ENCODE results near the gene ARHGAP8.
"Not testable (repeated sequence)": the region's sequence is repeated elsewhere in the genome, so short reads cannot be mapped to it uniquely, and the experiment has no call there.

DNA sequence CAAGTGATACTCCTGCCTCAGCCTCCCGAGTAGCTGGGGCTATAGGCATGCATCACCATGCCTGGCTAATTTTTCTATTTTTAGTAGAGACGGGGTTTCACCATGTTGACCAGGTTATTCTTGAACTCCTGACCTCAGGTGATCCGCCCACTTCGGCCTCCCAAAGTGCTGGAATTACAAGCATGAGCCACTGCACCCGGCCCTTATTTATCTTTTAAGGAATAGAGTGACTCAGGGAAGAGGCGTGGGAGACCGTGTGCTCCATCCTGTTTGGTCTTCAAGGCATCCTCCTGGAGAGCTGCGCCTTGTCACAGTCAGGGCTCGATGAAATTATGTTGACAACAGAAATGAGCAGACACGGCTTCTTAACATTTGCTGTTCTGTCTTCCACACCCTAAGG lies 12.7 kb upstream of the ARHGAP8 start:
- TF ChIP-seq POLR2AphosphoS5 (IDR thresholded peaks at IDR 0.05; ENCODE audit: borderline replicate concordance, low read depth, low read length); EZH2 (IDR thresholded peaks at IDR 0.05); FOXP2 (optimal IDR thresholded peaks at IDR 0.05; ENCODE audit: control extremely low read depth, extremely low read length, insufficient read depth): not testable (repeated sequence)

Measured in SK-N-MC (cell line).